NCI-H1092 treated with DMSO at 0.1 percent for 48 hours (cell line): ENCODE data around the gene NCKAP5L.
A peak's percentile ranks its signal among the peaks of the same experiment; 100 is the strongest.
"Not testable (repeated sequence)": the region's sequence is repeated elsewhere in the genome, so short reads cannot be mapped to it uniquely, and the experiment has no call there.

Experiments used
- DNase-seq: peaks from one replicate; lab custom pipeline; 2025; lab: John Stamatoyannopoulos, UW

Gene NCKAP5L

GRCh38 chr12:49798248-49798647 is 30.0 kb downstream of the NCKAP5L start:
- no peak for DNase-seq

DNA sequence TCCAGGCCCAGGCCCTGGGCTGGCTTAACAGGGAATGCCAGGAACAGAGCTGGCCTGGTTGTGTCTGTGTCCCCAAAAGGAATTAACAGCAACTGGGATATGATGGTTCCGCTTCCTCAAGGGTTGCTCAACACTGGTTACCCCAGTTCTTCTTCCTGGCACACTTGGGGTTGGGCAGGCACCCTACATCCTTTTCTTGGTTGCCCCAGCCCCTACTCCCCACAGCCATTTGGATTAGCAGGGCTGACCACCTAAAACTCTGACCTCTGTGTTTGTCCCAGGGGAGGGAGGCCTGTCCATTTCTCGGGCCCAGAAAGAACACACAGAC is 30.8 kb downstream of the NCKAP5L start:
- no peak for DNase-seq

GRCh38 chr12:49796606-49797448 is 31.4 kb downstream of the NCKAP5L start:
- DNase-seq = no peak

GRCh38 chr12:49796155-49796554 is 32.1 kb downstream of the NCKAP5L start:
- DNase-seq = no peak

DNA sequence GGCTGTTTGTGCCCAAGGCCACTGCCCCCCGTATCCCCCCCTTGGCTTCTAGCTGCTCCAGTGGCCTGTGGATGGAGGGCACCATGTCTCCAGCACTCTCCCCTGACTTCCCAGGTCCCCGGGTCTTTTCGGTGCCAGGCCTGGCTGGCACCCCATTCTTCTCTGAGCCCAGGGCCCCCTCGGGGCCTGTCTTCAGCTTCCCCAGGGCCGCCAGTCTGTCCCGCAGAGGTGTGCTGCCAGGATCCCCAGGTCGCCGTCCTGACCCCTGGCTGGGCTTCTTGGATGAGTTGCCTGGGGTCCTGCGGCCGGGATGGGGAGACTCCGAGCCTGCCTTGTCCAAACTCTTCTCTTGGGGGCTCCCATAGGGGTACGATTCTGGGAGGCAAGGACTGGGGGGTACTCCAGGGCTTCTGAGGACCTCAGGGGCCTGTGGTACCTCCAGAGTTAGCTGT is 32.5 kb downstream of the NCKAP5L start:
- no peak for DNase-seq

GRCh38 chr12:49794811-49795653 is 33.2 kb downstream of the NCKAP5L start:
- no peak for DNase-seq

DNA sequence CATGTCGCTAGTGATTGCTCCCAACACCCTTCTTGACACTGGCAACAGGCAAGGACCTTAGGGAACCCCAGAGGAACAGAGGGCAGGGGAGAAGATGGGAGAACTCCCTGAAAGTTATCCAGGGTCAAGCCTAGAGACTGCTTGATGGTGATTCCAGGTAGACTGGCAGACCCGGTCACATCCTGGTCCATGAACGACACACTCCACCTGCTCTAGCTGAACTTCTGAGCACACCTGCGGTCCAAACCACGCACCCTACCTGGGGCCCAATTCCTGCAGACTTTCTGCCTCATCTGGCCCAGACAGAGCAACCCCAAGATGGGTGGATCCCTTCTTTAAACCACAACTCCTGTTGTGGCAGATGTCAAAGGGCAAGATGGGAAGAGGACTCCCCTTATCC is 34.2 kb downstream of the NCKAP5L start:
- DNase-seq = no peak

DNA sequence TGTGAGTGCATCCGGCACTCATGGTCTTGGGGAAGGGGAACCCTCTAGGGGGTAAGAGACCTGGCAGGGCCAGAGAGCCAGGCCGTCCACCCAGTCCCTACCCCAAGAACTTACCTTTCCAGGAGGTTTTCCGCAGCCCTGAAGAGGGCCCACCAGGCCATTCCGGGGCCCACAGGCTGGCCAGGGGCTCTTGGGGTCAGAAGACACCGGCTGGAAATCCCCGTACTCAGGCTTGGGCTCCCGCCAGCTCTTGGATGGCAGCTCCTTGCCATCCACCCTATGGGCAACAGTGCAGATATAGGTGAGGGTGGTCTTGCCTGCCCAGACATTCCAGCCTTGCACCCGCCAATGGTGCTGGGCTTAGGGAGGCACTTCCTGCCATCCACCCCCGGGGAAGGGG is 34.6 kb downstream of the NCKAP5L start:
- no peak for DNase-seq

- no peak for DNase-seq
Measured at GRCh38 chr12:49792976-49793580, 35.1 kb downstream of the NCKAP5L start.

- DNase-seq = no peak
Measured at GRCh38 chr12:49792181-49792970, 35.8 kb downstream of the NCKAP5L start.

- no peak for DNase-seq
Measured at GRCh38 chr12:49791700-49792099, 36.5 kb downstream of the NCKAP5L start.

GRCh38 chr12:49790741-49791555 is 37.3 kb downstream of the NCKAP5L start:
- DNase-seq = no peak

DNA sequence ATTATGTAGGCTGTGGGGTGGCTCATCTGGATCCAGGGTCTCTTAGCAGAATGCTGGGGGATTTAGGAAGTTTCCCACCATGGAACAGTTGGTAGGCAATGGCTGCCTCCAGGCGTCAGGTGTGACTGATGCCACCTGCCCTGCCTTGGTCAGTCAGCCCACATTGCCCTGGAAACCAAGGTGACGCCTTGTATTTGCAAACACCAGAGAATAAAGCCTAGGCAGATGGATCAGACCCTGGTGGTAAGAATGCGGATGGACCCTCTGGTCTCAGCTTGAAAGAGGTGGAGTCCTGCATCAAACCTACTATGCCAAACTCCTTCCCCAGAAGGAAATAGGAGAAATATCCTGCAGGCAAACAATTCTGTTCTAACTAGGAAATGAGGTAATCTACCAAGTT is 38.2 kb downstream of the NCKAP5L start:
- no peak for DNase-seq

DNA sequence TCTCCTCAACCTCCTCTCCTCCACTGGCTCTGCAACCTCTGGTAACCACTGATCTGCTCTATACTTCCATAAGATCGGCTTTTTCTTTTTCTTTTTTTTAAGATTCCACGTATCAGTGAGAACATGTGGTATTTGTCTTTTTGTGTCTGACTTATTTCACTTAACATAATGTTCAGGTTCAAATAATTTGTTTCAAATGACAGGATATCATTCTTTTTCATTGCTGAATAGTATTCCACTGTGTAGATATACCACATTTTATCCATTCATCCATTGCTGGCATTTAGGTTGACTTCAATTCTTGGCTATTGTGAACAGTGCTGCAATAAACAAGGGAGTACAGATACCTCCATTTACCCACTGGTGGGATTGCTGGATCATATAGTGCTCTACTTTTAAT is 40.5 kb downstream of the NCKAP5L start:
- no peak for DNase-seq

- no peak for DNase-seq
Measured at GRCh38 chr12:49784756-49785409, 43.3 kb downstream of the NCKAP5L start.

DNA sequence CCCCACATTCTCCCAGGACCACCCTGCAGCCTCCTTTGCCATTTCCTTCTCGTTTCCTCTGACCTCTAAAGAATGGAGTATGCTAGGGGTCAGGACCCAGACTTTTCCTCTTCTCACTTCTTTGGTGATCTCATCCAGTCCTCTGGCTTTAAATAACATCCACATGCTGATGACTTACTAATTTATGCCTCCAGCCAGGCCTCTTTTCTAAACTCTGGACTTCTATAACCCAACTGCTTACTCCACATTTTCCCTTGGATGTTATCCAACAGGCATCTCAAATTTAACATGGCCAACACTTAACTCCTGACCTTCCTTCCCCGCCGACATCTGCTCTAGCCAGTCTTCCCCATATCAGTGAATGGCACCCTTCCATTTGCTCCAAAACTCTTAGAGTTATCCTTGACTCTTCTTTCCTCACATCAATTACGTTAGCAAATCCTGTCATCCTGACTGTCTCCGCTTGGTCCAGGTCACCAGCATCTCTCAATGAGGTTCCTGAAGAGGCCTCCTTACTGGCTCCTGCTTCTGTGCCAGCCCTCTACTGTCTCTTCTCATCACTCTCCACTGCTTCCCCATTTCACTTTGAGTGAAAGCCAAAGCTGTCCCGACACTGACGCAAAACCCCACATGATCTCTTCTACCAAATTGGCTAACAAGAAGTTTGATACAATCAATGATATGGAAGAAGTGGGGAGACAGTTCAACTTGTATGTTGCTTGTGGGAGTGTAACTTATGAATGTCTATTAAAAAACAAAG is 44.1 kb downstream of the NCKAP5L start:
- DNase-seq = no peak

DNA sequence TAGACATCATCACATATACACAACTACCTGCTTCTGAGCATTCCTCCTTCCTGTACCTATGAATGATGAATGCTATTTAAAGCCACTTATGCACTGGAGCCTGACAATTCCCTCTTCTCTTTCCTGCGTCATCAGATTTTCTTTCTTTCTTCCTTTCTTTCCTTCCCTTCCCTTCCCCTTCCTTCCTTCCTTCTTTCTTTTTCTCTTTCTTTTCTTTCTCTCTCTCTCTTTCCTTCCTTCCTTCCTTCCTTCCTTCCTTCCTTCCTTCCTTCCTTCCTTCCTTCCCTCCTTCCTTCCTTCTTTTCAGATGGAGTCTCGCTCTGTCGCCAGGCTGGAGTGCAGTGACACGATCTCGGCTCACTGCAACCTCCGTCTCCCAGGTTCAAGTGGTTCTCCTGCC is 47.3 kb downstream of the NCKAP5L start:
- not testable (repeated sequence) for DNase-seq

GRCh38 chr12:49779581-49779980 is 48.6 kb downstream of the NCKAP5L start:
- no peak for DNase-seq

DNA sequence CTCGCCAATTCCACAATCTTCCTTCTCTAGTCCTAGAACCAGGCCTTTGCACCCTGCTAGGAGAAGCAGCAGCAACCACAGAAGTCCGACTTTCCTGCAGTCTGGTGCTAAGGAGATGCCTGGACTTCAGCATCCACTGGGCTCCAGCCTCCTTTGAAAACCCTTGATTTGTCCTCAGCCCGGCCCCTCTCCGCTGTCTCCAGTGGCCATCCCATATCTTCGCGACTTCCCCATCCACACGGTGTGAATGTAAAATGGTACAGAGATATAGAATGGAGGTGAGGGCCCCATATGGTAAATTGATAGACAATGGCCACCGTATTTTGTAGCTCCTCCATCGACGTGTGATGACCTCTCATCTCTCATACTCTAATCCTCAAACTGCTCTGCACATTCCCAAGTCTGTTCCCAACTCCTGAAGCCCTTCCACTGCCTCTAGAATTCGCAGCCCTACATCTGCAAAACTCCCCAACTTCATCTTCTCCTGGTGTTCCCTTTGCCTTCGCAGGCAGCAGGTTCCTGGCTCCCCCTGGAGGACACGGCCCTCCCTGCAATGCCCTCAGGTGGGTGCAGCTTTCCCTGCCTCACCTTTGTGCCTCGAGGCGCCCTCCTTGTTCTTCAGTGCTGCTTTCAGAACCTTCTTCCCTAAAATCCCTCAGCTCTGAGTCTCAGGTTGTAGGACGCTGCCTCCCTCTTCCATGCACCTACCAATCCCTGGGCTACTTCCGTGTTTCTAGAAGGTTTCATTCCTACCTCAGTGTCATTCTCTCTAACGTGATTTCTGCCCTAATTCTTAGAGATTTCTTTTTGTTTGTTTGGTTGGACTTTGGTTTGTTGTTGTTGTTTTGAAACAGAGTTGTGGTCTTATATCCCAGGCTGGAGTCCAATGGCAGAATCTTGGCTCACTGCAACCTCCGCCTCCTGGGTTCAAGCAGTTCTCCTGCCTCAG is 50.1 kb downstream of the NCKAP5L start:
- peak; percentile 10 for DNase-seq
